HCT116 (cell line): ENCODE measurements around the gene USP36.

Experiments
- CTCF ChIP-seq, 3 experiments: fragments of 200-600 bp in 1 of 3; sonication (generic) in 1 of 3; IDR thresholded peaks in 2 of 3; conservative IDR thresholded peaks in 1 of 3; 2 replicates each; pipeline ENCODE4 v1.5.1; 2012 to 2017; ENCODE audit warnings: low read depth in 2 of 3, low read length in 2 of 3, antibody characterized with exemption in 1 of 3, borderline replicate concordance in 1 of 3, control low read depth in 1 of 3, mild to moderate bottlenecking in 1 of 3, mixed read lengths in 1 of 3, mixed run types in 1 of 3, moderate library complexity in 1 of 3; ENCODE audit not compliant: insufficient read depth in 1 of 3
- MAX ChIP-seq: IDR thresholded peaks from 2 replicates; pipeline ENCODE4 v1.6.1; 2012
- POLR2A ChIP-seq: IDR thresholded peaks from 2 replicates; pipeline ENCODE4 v1.7.0; 2011; ENCODE audit warnings: borderline replicate concordance; ENCODE audit not compliant: insufficient read depth, insufficient read length; ENCODE audit errors: extremely low read depth
- POLR2AphosphoS5 ChIP-seq: IDR thresholded peaks from 2 replicates; pipeline ENCODE4 v1.6.1; 2011; ENCODE audit warnings: mild to moderate bottlenecking, low read depth, low read length, moderate library complexity
- YY1 ChIP-seq: IDR thresholded peaks from 2 replicates; pipeline ENCODE4 v1.6.1; 2011; ENCODE audit warnings: low read length, low read depth, moderate library complexity, mild to moderate bottlenecking; ENCODE audit not compliant: insufficient replicate concordance; ENCODE audit errors: extremely low read depth

GRCh38 chr17:78822552-78822951 is 18.1 kb downstream of the USP36 start:
- TF ChIP-seq YY1 (no peak), CTCF (IDR thresholded peaks at IDR 0.05 in 2 of 3, conservative IDR thresholded peaks at IDR 0.05 in 1 of 3; ENCODE audit: borderline replicate concordance in 1 of 3, insufficient read depth in 1 of 3, low read depth in 2 of 3, low read length in 2 of 3) (no peak), POLR2A (no peak), POLR2AphosphoS5 (no peak), MAX (no peak)
